Heart right ventricle (tissue), 16 donors: Measurements from ENCODE around the gene SMARCAL1. TPM values are rescaled to one million over a fixed set of nuclear protein-coding genes. Genes with fewer than 3 reads are reported as not detected.

ENCODE experiments used
- ATAC-seq, 8 donors: fragments of 200-7000 bp; cut with Tn5 transposase; one replicate each; pipeline ENCODE4 v1.9.1; 2020; ENCODE audit warnings: mild to moderate bottlenecking in 8 of 8, moderate library complexity in 8 of 8, moderate number of reproducible peaks in 1 of 8
- DNase-seq, 2 donors: peaks; one replicate each; pipeline ENCODE4 v3.0.0-alpha.2; 2020
- H3K27ac ChIP-seq, 10 donors: fragments of 200-600 bp; sonication (generic) in 2 of 10; one replicate each; pipeline versions ENCODE4 v1.5.0 to v1.8.0; 2020 to 2022; ENCODE audit warnings: mild to moderate bottlenecking in 3 of 10
- H3K27me3 ChIP-seq, 7 donors: fragments of 200-600 bp; one replicate each; pipeline ENCODE4 v1.8.0; 2021 to 2022; ENCODE audit warnings: mild to moderate bottlenecking in 2 of 7
- H3K36me3 ChIP-seq, 9 donors: fragments of 200-600 bp; sonication (generic) in 1 of 9; one replicate each; pipeline versions ENCODE4 v1.5.0 to v1.8.0; 2020 to 2022; ENCODE audit warnings: mild to moderate bottlenecking in 2 of 9
- H3K4me1 ChIP-seq, 9 donors: fragments of 200-600 bp; sonication (generic) in 1 of 9; one replicate each; pipeline versions ENCODE4 v1.5.0 to v1.8.0; 2020 to 2022; ENCODE audit warnings: mild to moderate bottlenecking in 4 of 9
- H3K4me3 ChIP-seq, 10 donors: fragments of 200-600 bp; sonication (generic) in 2 of 10; one replicate each; pipeline versions ENCODE4 v1.5.0 to v1.8.0; 2020 to 2022; ENCODE audit warnings: mild to moderate bottlenecking in 7 of 10, moderate library complexity in 2 of 10
- H3K9me3 ChIP-seq, 11 donors: fragments of 200-600 bp in 10 of 11; sonication (generic) in 2 of 11; one replicate each; pipeline versions ENCODE4 v1.5.0 to v1.8.0; 2013 to 2022; ENCODE audit warnings: mild to moderate bottlenecking in 2 of 11, control low read depth in 1 of 11, moderate library complexity in 1 of 11
- WGBS, 2 donors: extraction: QIAGEN DNeasy Blood & Tissue Kit; methylation state at CpG; one replicate each; pipeline ENCODE4 v1.1.7; 2013; ENCODE audit warnings: inconsistent platforms in 1 of 2; 5-methylcytosine and 5-hydroxymethylcytosine counted together
- intact Hi-C, 10 donors: fragments of 100-400 bp; cut with DNase I; formaldehyde crosslinking; loops; one replicate each; pipeline versions ENCODE4 v1.11.1 to v1.14.2; 2022
- polyA plus RNA-seq, 2 donors: library from polyadenylated mRNA; stranded (reverse); fragments of 200-250 nt; gene quantifications; one replicate each; pipeline ENCODE4 v1.2.3, GENCODE V29; 2013
- total RNA-seq, 10 donors: library from RNA; stranded (reverse); fragmentation: NEBNext Ultra II Directional in 3 of 10; extraction: Animal tissue kit (Norgen Biotek cat#: 25700) in 3 of 10; gene quantifications; one replicate each; pipeline versions ENCODE4 v1.2.1 to v1.2.4, GENCODE V29; 2021 to 2023
- TF ChIP-seq, protein P1 (sequence below), 9 donors: fragments of 200-600 bp; sonication (generic) in 2 of 9; IDR thresholded peaks; one replicate each; pipeline versions ENCODE4 v1.5.0 to v1.8.0; 2021 to 2022; ENCODE audit warnings: antibody characterized with exemption in 9 of 9, mild to moderate bottlenecking in 5 of 9, moderate library complexity in 1 of 9
- donor health status: Arrhythmogenic right ventricular cardiomyopathy.
- donor health status: ischemic (EF 13 %, LVEDD 7.1; RV severe dilation, severe dysfunction).
- donor health status: healthy with polysubstance abuse.
- donor health status: DM: no; HTN: yes; CAD: no.
- donor health status: DM: no; HTN: no; CAD: no.
- donor health status: ischemic (EF 25% LVEDD 6.9; RV normal size, moderate dysfunction).
- donor health status: ischemic (EF 25% LVEDD 5.7; RV mildly dilated, moderate dysfunction).
- donor health status: healthy.
- donor health status: DM: yes; HTN: yes; CAD: no.
- donor health status: Ischemic cardiomyopathy.
- donor health status: ischemic (EF 35%, LVEDD 5.7; RV mildly dilated, moderate dysfunction).
- donor health status: nonischemic (EF 11% LVEDD 7.7; RV severe dilation, severe dysfunction).
- donor health status: DM: yes; HTN: yes; CAD: no.
- donor health status: PGD.
- donor health status: ischemic (EF 29% LVEDD 5.4; RV normal size, mild dysfunction).
- donor health status: nonischemic (EF 23%, LVEDD 6.1; RV moderate dilation, normal function).

Gene SMARCAL1
- total and polyA plus RNA-seq, 12 donors = 3.8 to 14.8 (median 9.6) TPM

GRCh38 chr2:216502381-216503158 lies 90.3 kb downstream of the SMARCAL1 start:
- 84 to 88% methylated on average over 7 of the region's 7 CpGs for WGBS, 2 donors
- no peaks in the 10 kb centered on the region for H3K27me3 ChIP-seq
- H3K9me3 ChIP-seq = no peaks in the 10 kb centered on the region
- intact Hi-C loops = no loop called here
- H3K4me3 ChIP-seq = no peak overlapping the region
- peaks cover 6 to 39% (median 25%) of the 10 kb centered on the region in 9 donors for H3K4me1 ChIP-seq
- ATAC-seq (no peak), DNase-seq (no peak)
- peaks cover 0 to 67% (median 30%) of the 10 kb centered on the region in 9 donors for H3K36me3 ChIP-seq
- TF ChIP-seq, protein P1, sequence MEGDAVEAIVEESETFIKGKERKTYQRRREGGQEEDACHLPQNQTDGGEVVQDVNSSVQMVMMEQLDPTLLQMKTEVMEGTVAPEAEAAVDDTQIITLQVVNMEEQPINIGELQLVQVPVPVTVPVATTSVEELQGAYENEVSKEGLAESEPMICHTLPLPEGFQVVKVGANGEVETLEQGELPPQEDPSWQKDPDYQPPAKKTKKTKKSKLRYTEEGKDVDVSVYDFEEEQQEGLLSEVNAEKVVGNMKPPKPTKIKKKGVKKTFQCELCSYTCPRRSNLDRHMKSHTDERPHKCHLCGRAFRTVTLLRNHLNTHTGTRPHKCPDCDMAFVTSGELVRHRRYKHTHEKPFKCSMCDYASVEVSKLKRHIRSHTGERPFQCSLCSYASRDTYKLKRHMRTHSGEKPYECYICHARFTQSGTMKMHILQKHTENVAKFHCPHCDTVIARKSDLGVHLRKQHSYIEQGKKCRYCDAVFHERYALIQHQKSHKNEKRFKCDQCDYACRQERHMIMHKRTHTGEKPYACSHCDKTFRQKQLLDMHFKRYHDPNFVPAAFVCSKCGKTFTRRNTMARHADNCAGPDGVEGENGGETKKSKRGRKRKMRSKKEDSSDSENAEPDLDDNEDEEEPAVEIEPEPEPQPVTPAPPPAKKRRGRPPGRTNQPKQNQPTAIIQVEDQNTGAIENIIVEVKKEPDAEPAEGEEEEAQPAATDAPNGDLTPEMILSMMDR (IDR thresholded peaks at IDR 0.05) = no peak
- no peak overlapping the region for H3K27ac ChIP-seq

DNA sequence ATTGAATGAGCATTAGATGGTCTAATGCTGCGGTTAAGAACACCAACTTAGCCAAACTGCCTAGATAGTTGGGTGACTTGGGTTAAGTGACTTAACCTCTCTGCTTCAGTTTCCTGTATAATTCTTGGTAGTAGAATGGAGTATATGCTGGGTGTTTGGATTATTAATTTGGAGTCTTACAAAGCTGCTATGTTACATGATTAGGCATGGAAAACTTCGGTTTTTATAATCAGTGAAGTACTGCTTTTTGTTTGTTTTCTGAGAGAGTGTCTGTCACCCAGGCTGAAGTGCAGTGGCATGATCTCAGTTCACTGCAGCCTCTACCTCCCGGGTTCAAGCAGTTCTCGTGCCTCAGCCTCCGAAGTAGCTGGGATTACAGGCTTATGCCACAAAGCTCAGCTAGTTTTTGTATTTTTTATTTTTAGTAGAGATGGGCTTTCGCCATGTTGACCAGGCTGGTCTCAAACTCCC lies 90.9 kb downstream of the SMARCAL1 start:
- intact Hi-C loops = no loop called here
- ATAC-seq = no peak
- H3K4me3 ChIP-seq = no peak overlapping the region
- H3K4me1 ChIP-seq = peaks cover 6 to 32% (median 24%) of the 10 kb centered on the region in 9 donors
- DNase-seq = no peak
- no peak overlapping the region for H3K27ac ChIP-seq
- TF ChIP-seq, protein P1 (IDR thresholded peaks at IDR 0.05) = no peak
- no peaks in the 10 kb centered on the region for H3K9me3 ChIP-seq
- no peaks in the 10 kb centered on the region for H3K27me3 ChIP-seq
- peaks cover 0 to 67% (median 30%) of the 10 kb centered on the region in 9 donors for H3K36me3 ChIP-seq
- 90 to 91% methylated on average over 6 of the region's 6 CpGs for WGBS, 2 donors

DNA sequence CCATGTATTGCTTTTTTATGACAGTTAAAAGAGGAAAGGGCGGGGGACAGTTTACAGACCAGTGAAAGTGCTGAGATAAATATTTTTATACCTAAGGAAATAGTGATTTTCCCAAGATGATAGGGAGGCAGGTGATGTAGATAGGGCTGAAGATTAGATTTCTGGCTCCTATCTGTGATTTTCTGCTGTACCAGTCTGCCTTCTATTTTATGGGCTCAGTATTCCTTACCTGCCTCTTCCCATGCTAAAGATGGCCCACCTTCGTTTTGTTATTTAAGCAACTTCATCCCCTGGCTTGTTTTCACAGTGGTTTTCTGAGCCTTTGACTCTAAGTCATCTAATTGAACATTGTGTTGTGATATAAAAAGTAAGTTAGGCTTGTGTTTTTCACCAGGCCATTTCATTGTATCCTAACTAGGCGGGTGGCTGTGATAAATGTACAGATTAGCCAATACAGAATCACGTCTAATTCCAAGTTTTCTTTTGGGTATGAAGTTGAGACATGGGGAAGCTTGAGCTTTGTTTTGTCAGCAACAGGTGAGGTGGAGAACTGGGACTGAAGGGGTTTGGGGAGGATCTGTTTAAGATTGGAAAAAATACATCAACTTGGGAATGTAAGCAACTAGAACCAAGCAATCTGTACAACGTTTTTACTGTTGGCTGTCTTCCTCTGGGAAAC lies 91.6 kb downstream of the SMARCAL1 start:
- H3K4me3 ChIP-seq = no peak overlapping the region
- ATAC-seq (no peak), DNase-seq (no peak)
- H3K27me3 ChIP-seq = no peaks in the 10 kb centered on the region
- TF ChIP-seq, protein P1 (IDR thresholded peaks at IDR 0.05) = no peak
- 63 to 72% methylated on average over 5 of the region's 5 CpGs for WGBS, 2 donors
- peaks cover 6 to 34% (median 25%) of the 10 kb centered on the region in 9 donors for H3K4me1 ChIP-seq
- H3K36me3 ChIP-seq = peaks cover 0 to 67% (median 30%) of the 10 kb centered on the region in 9 donors
- H3K27ac ChIP-seq = peak overlapping the region in 1 of 10 donors; percentile 11
- no peaks in the 10 kb centered on the region for H3K9me3 ChIP-seq
- intact Hi-C loops = no loop called here

DNA sequence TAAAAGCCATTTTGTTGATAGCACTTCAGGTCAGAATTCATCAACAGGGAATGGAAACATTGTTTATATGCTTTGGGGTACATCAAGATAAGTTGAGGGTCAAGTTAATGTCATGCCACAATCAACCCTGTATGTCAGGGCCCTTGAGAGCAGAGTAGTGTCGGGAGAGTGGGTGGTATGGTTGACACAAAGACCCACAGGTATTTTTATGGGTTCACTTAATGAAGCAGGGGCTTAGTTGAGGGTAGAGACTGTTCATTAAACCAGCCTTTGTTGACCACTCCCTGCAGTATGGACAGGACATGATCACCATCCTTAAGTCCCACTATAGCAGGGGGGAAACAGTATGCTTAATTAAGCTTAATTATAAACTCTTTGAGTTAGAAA lies 92.1 kb downstream of the SMARCAL1 start:
- no peak overlapping the region for H3K4me3 ChIP-seq
- peaks cover 0 to 67% (median 30%) of the 10 kb centered on the region in 9 donors for H3K36me3 ChIP-seq
- DNase-seq = no peak
- H3K27me3 ChIP-seq = no peaks in the 10 kb centered on the region
- intact Hi-C loops = no loop called here
- H3K27ac ChIP-seq = peak overlapping the region in 1 of 10 donors; percentile 11
- no peak for ATAC-seq
- peaks cover 6 to 32% (median 24%) of the 10 kb centered on the region in 9 donors for H3K4me1 ChIP-seq
- 52 to 80% methylated on average over 1 of the region's 1 CpG for whole genome bisulfite sequencing, 2 donors
- TF ChIP-seq, protein P1 (IDR thresholded peaks at IDR 0.05) = no peak
- no peaks in the 10 kb centered on the region for H3K9me3 ChIP-seq
